Caco-2 (cell line): Measurements from ENCODE around the gene ACCS. TPM values are rescaled to one million over a fixed set of nuclear protein-coding genes. Genes with fewer than 3 reads are reported as not detected.
A peak's percentile ranks its signal among the peaks of the same experiment; 100 is the strongest.

Experiments
- BruUV-seq: library from RNA; stranded (reverse); fragments of 400-500 nt; replicated peaks from 2 replicates; lab custom pipeline; 2021; lab: Mats Ljungman, UMichigan
- CTCF ChIA-PET: fragments of 300-600 bp; sonication (Branson Sonifier 250); formaldehyde crosslinking; loops from one replicate; lab custom pipeline; 2022; ENCODE audit warnings: antibody characterized with exemption; lab: Charles Lee
- POLR2A ChIA-PET: fragments of 300-600 bp; sonication (Branson Sonifier 250); formaldehyde crosslinking; loops from one replicate; lab custom pipeline; 2022; ENCODE audit warnings: antibody characterized with exemption; lab: Charles Lee
- DNase-seq, 2 experiments: peaks; one replicate each; pipeline versions ENCODE4 v3.0.0 to v3.0.0-alpha.2; 2020 to 2022
- H3K27me3 ChIP-seq: replicated peaks from 2 replicates; pipeline ENCODE4 v1.6.0; 2011; ENCODE audit warnings: low read length; ENCODE audit not compliant: control insufficient read depth, insufficient read depth
- H3K36me3 ChIP-seq: 2 replicates; pipeline ENCODE4 v1.5.1; 2011; ENCODE audit warnings: low read length; ENCODE audit not compliant: control insufficient read depth, insufficient read depth
- H3K4me1 ChIP-seq: fragments of 250-450 bp; sonication (Bioruptor Pico); 2 replicates; pipeline ENCODE4 v1.5.1; 2020; ENCODE audit warnings: mild to moderate bottlenecking
- H3K4me3 ChIP-seq: 2 replicates; pipeline ENCODE4 v1.5.1; 2011; ENCODE audit warnings: low read depth, mild to moderate bottlenecking, control low read depth, low read length
- H3K9me3 ChIP-seq: fragments of 250-450 bp; sonication (Bioruptor Pico); 2 replicates; pipeline ENCODE4 v1.5.1; 2020; ENCODE audit warnings: mild to moderate bottlenecking, moderate library complexity
- H3K27ac Mint-ChIP-seq: one replicate; pipeline ENCODE4 v1.8.0; 2022; ENCODE audit warnings: mixed read lengths; ENCODE audit not compliant: unreplicated experiment
- H3K27me3 Mint-ChIP-seq: one replicate; pipeline ENCODE4 v1.8.0; 2022; ENCODE audit warnings: mixed read lengths; ENCODE audit not compliant: insufficient read depth, unreplicated experiment
- H3K36me3 Mint-ChIP-seq: one replicate; pipeline ENCODE4 v1.8.0; 2022; ENCODE audit warnings: mild to moderate bottlenecking, mixed read lengths; ENCODE audit not compliant: insufficient read depth, unreplicated experiment
- H3K4me1 Mint-ChIP-seq: one replicate; pipeline ENCODE4 v1.8.0; 2022; ENCODE audit warnings: low read depth, mixed read lengths; ENCODE audit not compliant: unreplicated experiment
- H3K4me3 Mint-ChIP-seq: one replicate; pipeline ENCODE4 v1.8.0; 2022; ENCODE audit warnings: mild to moderate bottlenecking, moderate library complexity, mixed read lengths; ENCODE audit not compliant: unreplicated experiment
- H3K9me3 Mint-ChIP-seq: one replicate; pipeline ENCODE4 v1.8.0; 2022; ENCODE audit warnings: mixed read lengths; ENCODE audit not compliant: unreplicated experiment
- CTCF ChIP-seq, 2 experiments: fragments of 200-600 bp in 1 of 2; IDR thresholded peaks; 1 replicate in 1 of 2; 2 replicates in 1 of 2; pipeline versions ENCODE4 v1.5.1 to v1.8.0; 2011 to 2022; ENCODE audit warnings: antibody characterized with exemption in 1 of 2, control low read depth in 1 of 2, inconsistent platforms in 1 of 2, low read depth in 1 of 2, low read length in 1 of 2, mild to moderate bottlenecking in 1 of 2, moderate library complexity in 1 of 2; ENCODE audit not compliant: insufficient read depth in 1 of 2, severe bottlenecking in 1 of 2, unreplicated experiment in 1 of 2
- intact Hi-C: fragments of 100-400 bp; cut with micrococcal nuclease; formaldehyde crosslinking; loops from one replicate; pipeline ENCODE4 v1.10.0; 2022; ENCODE audit not compliant: unreplicated experiment
- total RNA-seq: library from RNA; stranded (reverse); gene quantifications from 2 replicates; pipeline ENCODE4 v1.2.3, GENCODE V29; 2022

Gene ACCS
- total RNA-seq, 1 experiment from 2014 or later: 24.7 TPM

DNA sequence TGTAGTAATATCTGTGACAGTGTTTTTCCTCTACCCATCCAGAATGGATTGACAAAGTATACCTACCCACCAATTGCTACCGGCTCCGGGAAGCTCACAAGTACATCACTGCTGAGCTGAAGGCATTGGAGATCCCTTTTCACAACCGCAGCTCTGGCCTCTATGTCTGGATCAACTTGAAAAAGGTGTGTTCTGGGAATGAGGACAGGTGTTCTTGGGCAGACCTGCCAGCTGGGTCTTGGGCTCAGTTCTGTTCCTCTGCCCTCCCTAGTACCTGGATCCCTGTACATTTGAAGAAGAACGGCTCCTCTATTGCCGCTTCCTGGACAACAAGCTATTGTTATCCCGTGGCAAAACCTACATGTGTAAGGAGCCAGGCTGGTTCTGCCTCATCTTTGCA is 7.8 kb upstream of the ACCS start:
- no peak for TF ChIP-seq CTCF (IDR thresholded peaks at IDR 0.05; ENCODE audit: insufficient read depth in 1 of 2, low read depth in 1 of 2, low read length in 1 of 2, severe bottlenecking in 1 of 2, unreplicated experiment in 1 of 2)
- H3K9me3 Mint-ChIP-seq: no peaks in the 10 kb centered on the region
- no peak overlapping the region for H3K4me3 Mint-ChIP-seq
- no peak for DNase-seq
- no peak overlapping the region for H3K27ac Mint-ChIP-seq
- no peaks in the 10 kb centered on the region; the same call in 1 of the 2 replicates for H3K9me3 ChIP-seq
- no peaks in the 10 kb centered on the region for H3K4me1 Mint-ChIP-seq
- H3K27me3 Mint-ChIP-seq: peaks cover 18% of the 10 kb centered on the region
- ChIA-PET CTCF (no interaction called here), POLR2A (no interaction called here)
- H3K36me3 Mint-ChIP-seq: no peaks in the 10 kb centered on the region
- no peaks in the 10 kb centered on the region for H3K27me3 ChIP-seq
- no peak overlapping the region for H3K4me3 ChIP-seq
- intact Hi-C loops: no loop called here
- no TSS peak for BruUV-seq
- H3K4me1 ChIP-seq: no peaks in the 10 kb centered on the region
- H3K36me3 ChIP-seq: no peaks in the 10 kb centered on the region

GRCh38 chr11:44065161-44065661 is 859 bp upstream of the ACCS start:
- Histone ChIP-seq H3K9me3 (no peaks in the 10 kb centered on the region), H3K4me3 (peak overlapping the region; percentile 45; the same call in 1 of the 2 replicates), H3K27me3 (no peaks in the 10 kb centered on the region), H3K36me3 (no peaks in the 10 kb centered on the region; the same call in 1 of the 2 replicates), H3K4me1 (peaks cover 4% of the 10 kb centered on the region)
- intact Hi-C loops: no loop called here
- H3K27ac Mint-ChIP-seq: peak overlapping the region; percentile 90
- BruUV-seq: TSS peak; percentile 89
- TF ChIP-seq CTCF (IDR thresholded peaks at IDR 0.05; ENCODE audit: insufficient read depth in 1 of 2, low read depth in 1 of 2, low read length in 1 of 2, severe bottlenecking in 1 of 2, unreplicated experiment in 1 of 2): no peak
- peaks cover 15% of the 10 kb centered on the region for H3K27me3 Mint-ChIP-seq
- DNase-seq: no peak
- ChIA-PET POLR2A (interaction anchor here (0.6 kb wide), 1 partner anchor 753 kb away, joined by 8 read pairs; no protein-coding TSS in a partner anchor), CTCF (interaction anchor here (0.6 to 1.0 kb wide), 4 partner anchors 29 to 561 kb away, joined by 3 to 6 read pairs (median 4); no protein-coding TSS in a partner anchor)
- no peaks in the 10 kb centered on the region for H3K9me3 Mint-ChIP-seq
- peaks cover 14% of the 10 kb centered on the region for H3K36me3 Mint-ChIP-seq
- H3K4me3 Mint-ChIP-seq: peak overlapping the region; percentile 81
- no peaks in the 10 kb centered on the region for H3K4me1 Mint-ChIP-seq

DNA sequence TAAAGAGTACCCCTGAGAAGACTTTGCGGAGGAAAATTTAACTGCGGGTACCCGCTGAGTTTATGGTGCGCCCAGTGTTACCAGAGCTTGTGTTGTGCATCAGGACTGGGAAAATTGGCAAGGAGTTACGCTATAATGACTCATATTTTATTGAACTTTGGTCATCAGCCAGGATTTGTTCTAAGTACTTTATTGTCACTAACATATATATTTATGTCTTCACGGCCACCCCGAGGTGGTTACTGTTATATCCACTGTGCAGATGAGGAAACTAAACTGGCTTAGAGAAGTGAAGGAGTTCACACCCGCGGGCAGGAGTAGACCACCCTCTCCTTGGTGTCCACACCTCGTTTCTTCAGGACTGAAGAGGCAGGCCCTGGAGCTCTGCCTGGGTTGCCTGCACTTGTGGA is 667 bp downstream of the ACCS start:
- Histone ChIP-seq H3K36me3 (no peaks in the 10 kb centered on the region; the same call in 1 of the 2 replicates), H3K9me3 (no peaks in the 10 kb centered on the region), H3K4me3 (peak overlapping the region; percentile 45), H3K27me3 (no peaks in the 10 kb centered on the region), H3K4me1 (peaks cover 4% of the 10 kb centered on the region)
- no peak for TF ChIP-seq CTCF (IDR thresholded peaks at IDR 0.05; ENCODE audit: insufficient read depth in 1 of 2, low read depth in 1 of 2, low read length in 1 of 2, severe bottlenecking in 1 of 2, unreplicated experiment in 1 of 2)
- H3K9me3 Mint-ChIP-seq: no peaks in the 10 kb centered on the region
- ChIA-PET POLR2A (interaction anchor here (0.7 to 1.0 kb wide), 2 partner anchors 28 to 138 kb away, joined by 3 to 4 read pairs; no protein-coding TSS in a partner anchor), CTCF (interaction anchor here (0.8 kb wide), 1 partner anchor 162 kb away, joined by 3 read pairs; no protein-coding TSS in a partner anchor)
- no peak for DNase-seq
- BruUV-seq: TSS peak; percentile 68
- H3K4me1 Mint-ChIP-seq: no peaks in the 10 kb centered on the region
- H3K36me3 Mint-ChIP-seq: peaks cover 14% of the 10 kb centered on the region
- H3K27me3 Mint-ChIP-seq: peaks cover 9% of the 10 kb centered on the region
- peak overlapping the region; percentile 90 for H3K27ac Mint-ChIP-seq
- H3K4me3 Mint-ChIP-seq: peak overlapping the region; percentile 81
- intact Hi-C loops: loop anchor here (2.0 kb wide), 1 partner anchor 28 kb away; the partner anchor contains the start of gene EXT2
